ENCODE measurements around the gene GBP4. TPM values are rescaled to one million over a fixed set of nuclear protein-coding genes. Genes with fewer than 3 reads are reported as not detected.
A peak's percentile ranks its signal among the peaks of the same experiment; 100 is the strongest.
"Not testable (repeated sequence)": the region's sequence is repeated elsewhere in the genome, so short reads cannot be mapped to it uniquely, and the experiment has no call there.

The GBP4 gene
- 10.6 TPM for polyA plus RNA-seq (2012; ENCODE audit: low read depth, missing spikeins)

- DNase-seq (ENCODE audit: insufficient read length, low spot score), result no peak
- FAIRE-seq, result no peak
- TF ChIP-seq POLR2A (IDR thresholded peaks at IDR 0.05; ENCODE audit: low read depth, low read length) (0 out of 2 replicates have a peak, but pooled peaks have one; percentile 46), SPI1 (IDR thresholded peaks at IDR 0.05; ENCODE audit: low read depth, low read length) (peak; percentile 48; the same call in 1 of the 2 replicates), POLR2AphosphoS5 (IDR thresholded peaks at IDR 0.05; ENCODE audit: low read depth, low read length) (0 out of 2 replicates have a peak, but pooled peaks have one; percentile 33), PAX5 (IDR thresholded peaks at IDR 0.05; ENCODE audit: insufficient read depth, low read length, severe bottlenecking) (no peak), TAF1 (IDR thresholded peaks at IDR 0.05; ENCODE audit: low read depth, low read length) (0 out of 2 replicates have a peak, but pooled peaks have one; percentile 41), POU2F2 (IDR thresholded peaks at IDR 0.05; ENCODE audit: low read depth, low read length) (no peak)
Observed at GRCh38 chr1:89198491-89199072, at the start of gene GBP4. Gene GBP4 (minus strand): TSS chr1:89198942. CDS start chr1:89198834, 108 bp downstream.

GRCh38 chr1:89243046-89243445 is 44.3 kb upstream of the GBP4 start:
- TF ChIP-seq PAX5 (IDR thresholded peaks at IDR 0.05; ENCODE audit: insufficient read depth, low read length, severe bottlenecking), result no peak
- TF ChIP-seq POU2F2 (IDR thresholded peaks at IDR 0.05; ENCODE audit: low read depth, low read length), result no peak
- TF ChIP-seq TAF1 (IDR thresholded peaks at IDR 0.05; ENCODE audit: low read depth, low read length), result no peak
- no peak for TF ChIP-seq SPI1 (IDR thresholded peaks at IDR 0.05; ENCODE audit: low read depth, low read length)
- TF ChIP-seq POLR2A (IDR thresholded peaks at IDR 0.05; ENCODE audit: low read depth, low read length), result no peak
- TF ChIP-seq POLR2AphosphoS5 (IDR thresholded peaks at IDR 0.05; ENCODE audit: low read depth, low read length), result no peak
- FAIRE-seq (no peak), DNase-seq (ENCODE audit: insufficient read length, low spot score) (no peak)

- DNase-seq (ENCODE audit: insufficient read length, low spot score), result no peak
- TF ChIP-seq POLR2A (IDR thresholded peaks at IDR 0.05; ENCODE audit: low read depth, low read length), result no peak
- no peak for TF ChIP-seq POU2F2 (IDR thresholded peaks at IDR 0.05; ENCODE audit: low read depth, low read length)
- TF ChIP-seq SPI1 (IDR thresholded peaks at IDR 0.05; ENCODE audit: low read depth, low read length), result no peak
- TF ChIP-seq TAF1 (IDR thresholded peaks at IDR 0.05; ENCODE audit: low read depth, low read length), result no peak
- TF ChIP-seq POLR2AphosphoS5 (IDR thresholded peaks at IDR 0.05; ENCODE audit: low read depth, low read length), result no peak
- no peak for TF ChIP-seq PAX5 (IDR thresholded peaks at IDR 0.05; ENCODE audit: insufficient read depth, low read length, severe bottlenecking)
- no peak for FAIRE-seq
Observed at GRCh38 chr1:89221341-89221740, 22.6 kb upstream of the GBP4 start.

GRCh38 chr1:89219851-89220250 is 21.1 kb upstream of the GBP4 start:
- DNase-seq (ENCODE audit: insufficient read length, low spot score); FAIRE-seq: not testable (repeated sequence)

- DNase-seq (ENCODE audit: insufficient read length, low spot score); FAIRE-seq: not testable (repeated sequence)
Observed at GRCh38 chr1:89218941-89219340, 20.2 kb upstream of the GBP4 start.

GRCh38 chr1:89213347-89213746 is 14.6 kb upstream of the GBP4 start:
- TF ChIP-seq TAF1 (IDR thresholded peaks at IDR 0.05; ENCODE audit: low read depth, low read length) (no peak), POLR2AphosphoS5 (IDR thresholded peaks at IDR 0.05; ENCODE audit: low read depth, low read length) (no peak), SPI1 (IDR thresholded peaks at IDR 0.05; ENCODE audit: low read depth, low read length) (no peak), POU2F2 (IDR thresholded peaks at IDR 0.05; ENCODE audit: low read depth, low read length) (no peak), POLR2A (IDR thresholded peaks at IDR 0.05; ENCODE audit: low read depth, low read length) (no peak), PAX5 (IDR thresholded peaks at IDR 0.05; ENCODE audit: insufficient read depth, low read length, severe bottlenecking) (no peak)
- DNase-seq (ENCODE audit: insufficient read length, low spot score) (no peak), FAIRE-seq (no peak)

- FAIRE-seq (no peak), DNase-seq (ENCODE audit: insufficient read length, low spot score) (no peak)
- TF ChIP-seq POU2F2 (IDR thresholded peaks at IDR 0.05; ENCODE audit: low read depth, low read length) (no peak), SPI1 (IDR thresholded peaks at IDR 0.05; ENCODE audit: low read depth, low read length) (no peak), TAF1 (IDR thresholded peaks at IDR 0.05; ENCODE audit: low read depth, low read length) (no peak), POLR2AphosphoS5 (IDR thresholded peaks at IDR 0.05; ENCODE audit: low read depth, low read length) (no peak)
Observed at GRCh38 chr1:89211035-89211634, 12.4 kb upstream of the GBP4 start.

- DNase-seq (ENCODE audit: insufficient read length, low spot score) (no peak), FAIRE-seq (no peak)
- TF ChIP-seq POLR2A (IDR thresholded peaks at IDR 0.05; ENCODE audit: low read depth, low read length), result no peak
- peak; percentile 68 for TF ChIP-seq SPI1 (IDR thresholded peaks at IDR 0.05; ENCODE audit: low read depth, low read length)
Observed at GRCh38 chr1:89206373-89206772, 7.6 kb upstream of the GBP4 start.

- no peak for TF ChIP-seq POLR2AphosphoS5 (IDR thresholded peaks at IDR 0.05; ENCODE audit: low read depth, low read length)
- TF ChIP-seq TAF1 (IDR thresholded peaks at IDR 0.05; ENCODE audit: low read depth, low read length), result no peak
- no peak for TF ChIP-seq SPI1 (IDR thresholded peaks at IDR 0.05; ENCODE audit: low read depth, low read length)
- TF ChIP-seq POLR2A (IDR thresholded peaks at IDR 0.05; ENCODE audit: low read depth, low read length), result no peak
- TF ChIP-seq POU2F2 (IDR thresholded peaks at IDR 0.05; ENCODE audit: low read depth, low read length), result no peak
- TF ChIP-seq PAX5 (IDR thresholded peaks at IDR 0.05; ENCODE audit: insufficient read depth, low read length, severe bottlenecking), result no peak
- FAIRE-seq (no peak), DNase-seq (ENCODE audit: insufficient read length, low spot score) (no peak)
Observed at GRCh38 chr1:89203166-89203565, 4.4 kb upstream of the GBP4 start.

- FAIRE-seq, result peak; percentile 92
- no peak for DNase-seq (ENCODE audit: insufficient read length, low spot score)
- TF ChIP-seq SPI1 (IDR thresholded peaks at IDR 0.05; ENCODE audit: low read depth, low read length) (peak; percentile 74), PAX5 (IDR thresholded peaks at IDR 0.05; ENCODE audit: insufficient read depth, low read length, severe bottlenecking) (no peak), POLR2A (IDR thresholded peaks at IDR 0.05; ENCODE audit: low read depth, low read length) (no peak), POU2F2 (IDR thresholded peaks at IDR 0.05; ENCODE audit: low read depth, low read length) (no peak), POLR2AphosphoS5 (IDR thresholded peaks at IDR 0.05; ENCODE audit: low read depth, low read length) (no peak), TAF1 (IDR thresholded peaks at IDR 0.05; ENCODE audit: low read depth, low read length) (no peak)
Observed at GRCh38 chr1:89201106-89201794, 2.5 kb upstream of the GBP4 start.

Data from GM12891 (cell line).